DOHH2 (cell line): ENCODE results near the gene ZBTB7A.

Experiments
- H3F3A ChIP-seq: fragments of 200-600 bp; sonication (generic), shearing (Covaris generic); 2 replicates; pipeline ENCODE4 v1.6.0; 2016; ENCODE audit warnings: antibody characterized with exemption, mild to moderate bottlenecking; ENCODE audit not compliant: control insufficient read depth, insufficient read depth
- H3K27ac ChIP-seq: fragments of 200-600 bp; sonication (generic); 2 replicates; pipeline ENCODE4 v1.5.1; 2014; ENCODE audit warnings: low read depth, mild to moderate bottlenecking, low read length, moderate library complexity
- H3K27me3 ChIP-seq: fragments of 200-600 bp; sonication (generic); 2 replicates; pipeline ENCODE4 v1.6.1; 2014; ENCODE audit warnings: mild to moderate bottlenecking, low read length, mixed read lengths; ENCODE audit not compliant: control insufficient read depth
- H3K36me3 ChIP-seq: fragments of 200-600 bp; sonication (generic); 2 replicates; pipeline ENCODE4 v1.6.1; 2014; ENCODE audit warnings: mild to moderate bottlenecking, low read length, moderate library complexity, mixed read lengths; ENCODE audit not compliant: control insufficient read depth
- H3K4me1 ChIP-seq: fragments of 200-600 bp; sonication (generic); 2 replicates; pipeline ENCODE4 v1.6.1; 2014; ENCODE audit warnings: mild to moderate bottlenecking, low read length, mixed read lengths; ENCODE audit not compliant: control insufficient read depth
- H3K4me2 ChIP-seq: fragments of 200-600 bp; sonication (generic); 2 replicates; pipeline ENCODE4 v1.6.0; 2014; ENCODE audit warnings: mild to moderate bottlenecking, low read length, moderate library complexity
- H3K4me3 ChIP-seq: fragments of 200-600 bp; sonication (generic); 2 replicates; pipeline ENCODE4 v1.5.1; 2014; ENCODE audit warnings: mild to moderate bottlenecking, low read length, mixed read lengths
- H3K79me2 ChIP-seq: fragments of 200-600 bp; sonication (generic); 2 replicates; pipeline ENCODE4 v1.6.1; 2014; ENCODE audit warnings: mild to moderate bottlenecking, low read length, mixed read lengths; ENCODE audit not compliant: control insufficient read depth
- H3K9me2 ChIP-seq: fragments of 200-600 bp; sonication (generic); replicated peaks from 2 replicates; pipeline ENCODE4 v1.6.1; 2014; ENCODE audit warnings: mild to moderate bottlenecking, low read length, mixed read lengths; ENCODE audit not compliant: control insufficient read depth
- H3K9me3 ChIP-seq: fragments of 200-600 bp; sonication (generic); 2 replicates; pipeline ENCODE4 v1.6.1; 2014; ENCODE audit warnings: antibody characterized with exemption, low read length, mixed read lengths; ENCODE audit not compliant: control insufficient read depth, insufficient read depth
- H4K20me1 ChIP-seq: fragments of 200-600 bp; sonication (generic); 2 replicates; pipeline ENCODE4 v1.6.0; 2014; ENCODE audit warnings: low read depth, mild to moderate bottlenecking, antibody characterized with exemption, low read length, moderate library complexity; ENCODE audit not compliant: control insufficient read depth, insufficient read depth
- EZH2phosphoT487 ChIP-seq: fragments of 200-600 bp; sonication (generic); IDR thresholded peaks from 2 replicates; pipeline ENCODE4 v1.6.1; 2017; ENCODE audit warnings: borderline replicate concordance, mild to moderate bottlenecking, antibody characterized with exemption, low read length, moderate library complexity, mixed read lengths
- TF ChIP-seq, protein P1 (sequence below): fragments of 200-600 bp; sonication (generic); IDR thresholded peaks from one replicate; pipeline ENCODE4 v1.5.1; 2014; ENCODE audit warnings: antibody characterized with exemption, mild to moderate bottlenecking, low read depth, low read length; ENCODE audit not compliant: poor library complexity, severe bottlenecking

Gene ZBTB7A

DNA sequence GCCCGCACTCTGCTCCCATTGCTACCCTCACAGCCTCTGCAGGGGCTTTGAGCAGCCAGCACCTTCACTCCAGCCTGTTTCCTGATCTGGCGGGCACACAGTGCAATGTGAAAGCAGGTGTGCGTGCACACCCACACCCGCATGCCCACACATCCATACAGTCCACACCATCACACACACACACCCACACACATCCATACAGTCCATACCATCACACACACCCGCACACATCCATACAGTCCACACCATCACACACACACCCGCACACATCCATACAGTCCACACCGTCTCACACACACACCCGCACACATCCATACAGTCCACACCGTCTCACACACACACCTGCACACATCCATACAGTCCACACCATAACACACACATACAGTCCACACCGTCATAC is 31.1 kb downstream of the ZBTB7A start:
- peaks cover 34% of the 10 kb centered on the region for H3K36me3 ChIP-seq
- no peaks in the 10 kb centered on the region for H3K4me1 ChIP-seq
- H3K4me3 ChIP-seq, result no peak overlapping the region
- no peaks in the 10 kb centered on the region for H3K79me2 ChIP-seq
- H3K27ac ChIP-seq, result no peak overlapping the region
- TF ChIP-seq EZH2phosphoT487, result no peak
- TF ChIP-seq, protein P1, sequence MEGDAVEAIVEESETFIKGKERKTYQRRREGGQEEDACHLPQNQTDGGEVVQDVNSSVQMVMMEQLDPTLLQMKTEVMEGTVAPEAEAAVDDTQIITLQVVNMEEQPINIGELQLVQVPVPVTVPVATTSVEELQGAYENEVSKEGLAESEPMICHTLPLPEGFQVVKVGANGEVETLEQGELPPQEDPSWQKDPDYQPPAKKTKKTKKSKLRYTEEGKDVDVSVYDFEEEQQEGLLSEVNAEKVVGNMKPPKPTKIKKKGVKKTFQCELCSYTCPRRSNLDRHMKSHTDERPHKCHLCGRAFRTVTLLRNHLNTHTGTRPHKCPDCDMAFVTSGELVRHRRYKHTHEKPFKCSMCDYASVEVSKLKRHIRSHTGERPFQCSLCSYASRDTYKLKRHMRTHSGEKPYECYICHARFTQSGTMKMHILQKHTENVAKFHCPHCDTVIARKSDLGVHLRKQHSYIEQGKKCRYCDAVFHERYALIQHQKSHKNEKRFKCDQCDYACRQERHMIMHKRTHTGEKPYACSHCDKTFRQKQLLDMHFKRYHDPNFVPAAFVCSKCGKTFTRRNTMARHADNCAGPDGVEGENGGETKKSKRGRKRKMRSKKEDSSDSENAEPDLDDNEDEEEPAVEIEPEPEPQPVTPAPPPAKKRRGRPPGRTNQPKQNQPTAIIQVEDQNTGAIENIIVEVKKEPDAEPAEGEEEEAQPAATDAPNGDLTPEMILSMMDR, result no peak
- peaks cover 9% of the 10 kb centered on the region; the same call in 1 of the 2 replicates for H3K9me3 ChIP-seq
- no peaks in the 10 kb centered on the region for H4K20me1 ChIP-seq
- H3K27me3 ChIP-seq, result no peaks in the 10 kb centered on the region
- H3F3A ChIP-seq, result no peaks in the 10 kb centered on the region; the same call in none of the 2 replicates
- no peaks in the 10 kb centered on the region for H3K9me2 ChIP-seq
- no peak overlapping the region for H3K4me2 ChIP-seq

GRCh38 chr19:4035018-4035566 is 31.6 kb downstream of the ZBTB7A start:
- Histone ChIP-seq H3K4me3 (no peak overlapping the region), H3K27me3 (no peaks in the 10 kb centered on the region), H3K36me3 (peaks cover 34% of the 10 kb centered on the region), H3K4me1 (no peaks in the 10 kb centered on the region), H3K9me2 (no peaks in the 10 kb centered on the region), H3K79me2 (no peaks in the 10 kb centered on the region), H3K9me3 (peaks cover 9% of the 10 kb centered on the region; the same call in 1 of the 2 replicates), H4K20me1 (no peaks in the 10 kb centered on the region), H3F3A (no peaks in the 10 kb centered on the region; the same call in none of the 2 replicates), H3K27ac (no peak overlapping the region), H3K4me2 (no peak overlapping the region)
- TF ChIP-seq, protein P1, result no peak
- TF ChIP-seq EZH2phosphoT487, result no peak

DNA sequence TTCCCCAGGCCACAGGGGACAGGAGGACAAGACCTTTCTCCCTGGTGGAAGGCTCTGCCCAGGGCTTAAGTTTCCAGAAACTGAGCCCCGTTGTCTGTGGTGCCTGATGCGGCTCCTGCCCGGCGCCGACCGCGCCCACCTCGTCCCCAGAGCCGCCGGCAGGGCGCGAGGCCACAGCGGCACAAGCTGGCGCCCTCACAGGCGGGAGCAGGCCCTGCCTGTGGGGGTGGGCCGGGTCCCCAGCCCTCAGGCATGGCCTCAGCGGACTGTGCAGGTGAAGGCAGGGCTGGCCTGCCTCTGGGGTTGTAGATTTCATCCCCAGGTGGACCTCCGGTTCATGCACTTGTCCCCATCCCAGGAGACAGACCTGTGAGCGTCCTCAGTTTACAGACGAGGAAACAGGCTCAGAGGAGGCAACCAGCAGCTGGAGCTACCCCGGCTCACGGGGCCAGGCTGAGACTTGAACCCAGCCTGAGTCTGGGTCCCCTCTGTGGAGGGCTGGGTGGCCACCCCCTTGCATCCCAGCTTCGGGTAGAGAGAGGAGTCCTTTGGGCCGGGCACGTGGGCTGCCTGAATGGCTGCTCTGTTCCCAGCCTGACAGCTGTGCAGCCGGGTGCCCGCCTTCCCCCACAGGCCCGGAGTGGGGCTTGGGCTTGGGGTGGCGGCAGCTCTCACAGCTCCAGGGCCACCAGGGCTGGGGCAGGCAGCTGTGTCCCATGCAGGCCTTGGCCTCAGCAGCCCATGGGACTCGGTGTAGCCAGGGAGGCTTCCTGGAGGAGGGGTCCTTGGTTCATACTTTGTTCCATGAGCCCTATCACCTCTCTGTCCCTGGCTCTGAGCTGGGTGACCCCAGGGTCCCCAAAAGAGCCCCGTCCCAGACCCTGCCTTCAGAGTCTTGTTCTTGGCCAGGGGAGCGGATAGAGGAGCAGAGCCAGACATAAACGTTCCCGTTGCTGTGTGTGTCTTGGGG is 32.4 kb downstream of the ZBTB7A start:
- Histone ChIP-seq H3K27ac (no peak overlapping the region), H3K4me3 (no peak overlapping the region), H4K20me1 (no peaks in the 10 kb centered on the region), H3K36me3 (peaks cover 34% of the 10 kb centered on the region), H3K9me3 (peaks cover 9% of the 10 kb centered on the region; the same call in 1 of the 2 replicates), H3K79me2 (no peaks in the 10 kb centered on the region), H3K9me2 (no peaks in the 10 kb centered on the region), H3F3A (no peaks in the 10 kb centered on the region; the same call in none of the 2 replicates), H3K4me1 (no peaks in the 10 kb centered on the region), H3K4me2 (no peak overlapping the region), H3K27me3 (no peaks in the 10 kb centered on the region)
- TF ChIP-seq, protein P1, result no peak
